Retinal pigment epithelial cell (primary cell): ENCODE results near the gene PPP1R9A.
"Not testable (repeated sequence)": the region's sequence is repeated elsewhere in the genome, so short reads cannot be mapped to it uniquely, and the experiment has no call there.

Experiments
- DNase-seq: peaks from one replicate; pipeline ENCODE4 v3.0.0-alpha.2; 2010; ENCODE audit warnings: low read depth
- H3K4me3 ChIP-seq: 2 replicates; pipeline ENCODE4 v1.5.1; 2011; ENCODE audit warnings: mild to moderate bottlenecking, low read length, control low read depth, moderate library complexity
- TF ChIP-seq, protein P1 (sequence below): conservative IDR thresholded peaks from 2 replicates; pipeline ENCODE4 v1.5.1; 2011; ENCODE audit warnings: low read depth, low read length, control low read depth, inconsistent platforms

The PPP1R9A gene

GRCh38 chr7:95004618-95005247, 97.3 kb downstream of the PPP1R9A start:
- TF ChIP-seq, protein P1, sequence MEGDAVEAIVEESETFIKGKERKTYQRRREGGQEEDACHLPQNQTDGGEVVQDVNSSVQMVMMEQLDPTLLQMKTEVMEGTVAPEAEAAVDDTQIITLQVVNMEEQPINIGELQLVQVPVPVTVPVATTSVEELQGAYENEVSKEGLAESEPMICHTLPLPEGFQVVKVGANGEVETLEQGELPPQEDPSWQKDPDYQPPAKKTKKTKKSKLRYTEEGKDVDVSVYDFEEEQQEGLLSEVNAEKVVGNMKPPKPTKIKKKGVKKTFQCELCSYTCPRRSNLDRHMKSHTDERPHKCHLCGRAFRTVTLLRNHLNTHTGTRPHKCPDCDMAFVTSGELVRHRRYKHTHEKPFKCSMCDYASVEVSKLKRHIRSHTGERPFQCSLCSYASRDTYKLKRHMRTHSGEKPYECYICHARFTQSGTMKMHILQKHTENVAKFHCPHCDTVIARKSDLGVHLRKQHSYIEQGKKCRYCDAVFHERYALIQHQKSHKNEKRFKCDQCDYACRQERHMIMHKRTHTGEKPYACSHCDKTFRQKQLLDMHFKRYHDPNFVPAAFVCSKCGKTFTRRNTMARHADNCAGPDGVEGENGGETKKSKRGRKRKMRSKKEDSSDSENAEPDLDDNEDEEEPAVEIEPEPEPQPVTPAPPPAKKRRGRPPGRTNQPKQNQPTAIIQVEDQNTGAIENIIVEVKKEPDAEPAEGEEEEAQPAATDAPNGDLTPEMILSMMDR, result no peak
- H3K4me3 ChIP-seq, result no peak overlapping the region
- DNase-seq, result no peak

GRCh38 chr7:95006010-95006409, 98.6 kb downstream of the PPP1R9A start:
- no peak for DNase-seq
- TF ChIP-seq, protein P1, result no peak
- no peak overlapping the region for H3K4me3 ChIP-seq

DNA sequence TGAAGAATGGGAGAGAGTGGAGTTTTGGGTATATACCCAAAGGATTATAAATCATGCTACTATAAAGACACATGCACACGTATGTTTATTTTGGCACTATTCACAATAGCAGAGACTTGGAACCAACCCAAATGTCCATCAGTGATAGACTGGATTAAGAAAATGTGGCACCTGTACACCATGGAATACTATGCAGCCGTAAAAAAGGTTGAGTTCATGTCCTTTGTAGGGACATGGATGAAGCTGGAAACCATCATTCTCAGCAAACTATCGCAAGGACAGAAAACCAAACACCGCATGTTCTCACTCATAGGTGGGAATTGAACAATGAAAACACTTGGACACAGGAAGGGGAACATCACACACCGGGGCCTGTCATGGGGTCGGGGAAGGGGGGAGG, 101.4 kb downstream of the PPP1R9A start:
- DNase-seq, H3K4me3 ChIP-seq: not testable (repeated sequence)

- H3K4me3 ChIP-seq, result no peak overlapping the region
- peak; percentile 52 for DNase-seq
- TF ChIP-seq, protein P1, result no peak
These were observed 103.9 kb downstream of the PPP1R9A start for GRCh38 chr7:95011146-95011928.

DNA sequence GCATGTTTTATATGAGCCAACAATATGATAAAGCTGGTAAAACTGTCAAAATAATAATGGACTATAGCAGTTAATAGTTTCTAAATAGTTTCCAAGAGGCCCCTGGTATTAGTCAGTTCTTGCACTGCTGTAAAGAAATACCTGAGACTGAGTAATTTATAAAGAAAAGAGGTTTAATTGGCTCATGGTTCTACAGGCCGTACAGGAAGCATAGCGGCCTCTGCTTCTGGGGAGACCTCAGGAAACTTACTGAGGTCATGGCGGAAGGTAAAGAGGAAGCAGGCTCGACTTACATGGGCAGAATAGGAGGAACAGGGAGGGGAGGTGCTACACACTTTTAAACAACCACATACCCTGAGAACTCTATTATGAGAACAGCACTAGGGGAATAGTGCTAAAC, 104.6 kb downstream of the PPP1R9A start:
- no peak for DNase-seq
- TF ChIP-seq, protein P1, result no peak
- no peak overlapping the region for H3K4me3 ChIP-seq

GRCh38 chr7:95018021-95018420, 110.6 kb downstream of the PPP1R9A start:
- DNase-seq, result no peak
- H3K4me3 ChIP-seq, result no peak overlapping the region
- TF ChIP-seq, protein P1, result no peak

DNA sequence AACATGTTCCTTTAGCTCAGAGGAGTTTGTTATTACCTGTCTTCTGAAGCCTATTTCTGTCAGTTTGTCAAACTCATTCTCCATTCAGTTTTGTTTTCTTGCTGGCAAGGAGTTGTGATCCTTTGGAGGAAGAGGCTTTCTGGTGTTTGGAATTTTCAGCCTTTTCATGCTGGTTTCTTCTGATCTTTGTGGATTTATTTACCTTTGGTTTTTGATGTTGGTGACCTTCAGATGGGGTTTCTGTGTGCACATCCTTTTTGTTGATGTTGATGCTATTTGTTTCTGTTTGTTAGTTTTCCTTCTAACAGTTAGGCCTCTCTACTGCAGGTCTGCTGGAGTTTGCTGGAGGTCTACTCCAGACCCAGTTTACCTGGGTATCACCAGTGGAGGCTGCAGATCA, 118.6 kb downstream of the PPP1R9A start:
- TF ChIP-seq, protein P1, result no peak
- DNase-seq, result no peak
- H3K4me3 ChIP-seq, result no peak overlapping the region
